ENCODE data around the gene GDF9. TPM values are rescaled to one million over a fixed set of nuclear protein-coding genes. Genes with fewer than 3 reads are reported as not detected.

Gene GDF9
- total and polyA plus RNA-seq, 10 of the 15 experiments (the other 5 are each of a cell fraction or from before 2014, with no cell fraction given) = 0.11 to 1.5 (median 0.34) TPM

DNA sequence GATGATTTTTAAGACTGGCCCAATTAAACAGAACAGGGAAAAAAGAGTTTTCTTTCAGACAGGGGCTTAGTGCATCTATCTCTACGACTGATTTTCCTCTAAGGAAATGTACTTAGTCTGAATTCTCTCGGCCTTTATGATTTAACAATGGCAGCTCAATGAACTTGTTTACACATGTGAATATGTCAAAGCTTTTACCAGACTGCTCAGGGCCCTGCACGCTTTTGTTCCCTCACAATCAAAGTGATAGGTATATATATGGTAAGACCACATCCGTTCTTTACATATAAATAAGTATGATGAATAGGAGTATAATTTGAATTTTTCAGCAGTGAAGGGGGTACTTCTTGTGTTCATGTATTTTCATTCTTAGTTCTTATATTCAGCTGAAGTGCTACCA is 34.8 kb upstream of the GDF9 start:
- Histone ChIP-seq H4K20me1 (ENCODE audit: control insufficient read depth, insufficient read depth) (no peaks in the 10 kb centered on the region), H3K27me3 (replicated peaks in 1 of 2; ENCODE audit: control insufficient read depth in 2 of 2, insufficient read depth in 2 of 2, low read length in 1 of 2) (no peaks in the 10 kb centered on the region), H3K4me2 (ENCODE audit: control insufficient read depth, insufficient read depth) (no peak overlapping the region), H3K9ac (ENCODE audit: control insufficient read depth, insufficient read depth, low read length) (no peak overlapping the region), H3K27ac (ENCODE audit: control insufficient read depth, insufficient read depth) (no peak overlapping the region), H3K9me3 (replicated peaks; ENCODE audit: control insufficient read depth, insufficient read depth, low read length) (no peaks in the 10 kb centered on the region), H3K79me2 (ENCODE audit: control insufficient read depth, insufficient read depth, low read length) (no peaks in the 10 kb centered on the region; the same call in 1 of the 2 replicates), H3K4me1 (ENCODE audit: control insufficient read depth, insufficient read depth, low read length) (no peaks in the 10 kb centered on the region), H3K4me3 (no peak overlapping the region), H2AFZ (ENCODE audit: control insufficient read depth, low read depth, low read length) (no peak overlapping the region), H3K36me3 (ENCODE audit: control insufficient read depth in 2 of 2, insufficient read depth in 2 of 2, low read length in 1 of 2) (peaks cover 8 to 13% of the 10 kb centered on the region in 2 experiments)
- no TSS peak for BruUV-seq (replicated peaks)
- WGBS (ENCODE audit: insufficient coverage, insufficient replicate concordance, low lambda C conversion rate, missing lambda C conversion rate) = 78% methylated on average over 4 of the region's 4 CpGs
- SMC1A ChIA-PET (ENCODE audit: uncharacterized antibody, unreplicated experiment) = interaction anchor here (2.0 kb wide), 1 partner anchor 10 kb away, joined by 8 read pairs; no protein-coding TSS in a partner anchor
- POLR2A ChIA-PET = no interaction called here
- no peak for ATAC-seq
- RAD21 ChIA-PET (ENCODE audit: unreplicated experiment) = no interaction called here
- intact Hi-C loops (cut with micrococcal nuclease; ENCODE audit: unreplicated experiment) (no loop called here), in situ Hi-C loops (cut with MboI) (no loop called here)
- CTCF ChIA-PET = interaction anchor here (0.8 to 1.4 kb wide), 3 partner anchors 10 to 18 kb away, joined by 3 to 5 read pairs (median 5); no protein-coding TSS in a partner anchor
- FAIRE-seq = no peak
- no peak for DNase-seq (ENCODE audit: low read depth, low spot score)
- TF ChIP-seq EGR1 (IDR thresholded peaks at IDR 0.05; ENCODE audit: borderline replicate concordance in 1 of 2, low read depth in 2 of 2, low read length in 2 of 2) (no peak), ZNF622 (IDR thresholded peaks at IDR 0.05) (no peak), RUNX3 (IDR thresholded peaks at IDR 0.05; ENCODE audit: low read length) (no peak), MXI1 (IDR thresholded peaks at IDR 0.05; ENCODE audit: low read depth, low read length) (no peak), DPF2 (IDR thresholded peaks at IDR 0.05) (no peak), BCL11A (IDR thresholded peaks at IDR 0.05; ENCODE audit: low read depth, low read length) (no peak), ZSCAN29 (IDR thresholded peaks at IDR 0.05) (no peak)
- TF ChIP-seq, protein P1, sequence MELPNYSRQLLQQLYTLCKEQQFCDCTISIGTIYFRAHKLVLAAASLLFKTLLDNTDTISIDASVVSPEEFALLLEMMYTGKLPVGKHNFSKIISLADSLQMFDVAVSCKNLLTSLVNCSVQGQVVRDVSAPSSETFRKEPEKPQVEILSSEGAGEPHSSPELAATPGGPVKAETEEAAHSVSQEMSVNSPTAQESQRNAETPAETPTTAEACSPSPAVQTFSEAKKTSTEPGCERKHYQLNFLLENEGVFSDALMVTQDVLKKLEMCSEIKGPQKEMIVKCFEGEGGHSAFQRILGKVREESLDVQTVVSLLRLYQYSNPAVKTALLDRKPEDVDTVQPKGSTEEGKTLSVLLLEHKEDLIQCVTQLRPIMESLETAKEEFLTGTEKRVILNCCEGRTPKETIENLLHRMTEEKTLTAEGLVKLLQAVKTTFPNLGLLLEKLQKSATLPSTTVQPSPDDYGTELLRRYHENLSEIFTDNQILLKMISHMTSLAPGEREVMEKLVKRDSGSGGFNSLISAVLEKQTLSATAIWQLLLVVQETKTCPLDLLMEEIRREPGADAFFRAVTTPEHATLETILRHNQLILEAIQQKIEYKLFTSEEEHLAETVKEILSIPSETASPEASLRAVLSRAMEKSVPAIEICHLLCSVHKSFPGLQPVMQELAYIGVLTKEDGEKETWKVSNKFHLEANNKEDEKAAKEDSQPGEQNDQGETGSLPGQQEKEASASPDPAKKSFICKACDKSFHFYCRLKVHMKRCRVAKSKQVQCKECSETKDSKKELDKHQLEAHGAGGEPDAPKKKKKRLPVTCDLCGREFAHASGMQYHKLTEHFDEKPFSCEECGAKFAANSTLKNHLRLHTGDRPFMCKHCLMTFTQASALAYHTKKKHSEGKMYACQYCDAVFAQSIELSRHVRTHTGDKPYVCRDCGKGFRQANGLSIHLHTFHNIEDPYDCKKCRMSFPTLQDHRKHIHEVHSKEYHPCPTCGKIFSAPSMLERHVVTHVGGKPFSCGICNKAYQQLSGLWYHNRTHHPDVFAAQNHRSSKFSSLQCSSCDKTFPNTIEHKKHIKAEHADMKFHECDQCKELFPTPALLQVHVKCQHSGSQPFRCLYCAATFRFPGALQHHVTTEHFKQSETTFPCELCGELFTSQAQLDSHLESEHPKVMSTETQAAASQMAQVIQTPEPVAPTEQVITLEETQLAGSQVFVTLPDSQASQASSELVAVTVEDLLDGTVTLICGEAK (IDR thresholded peaks at IDR 0.05; ENCODE audit: borderline replicate concordance) = no peak
- TF ChIP-seq, protein P2, sequence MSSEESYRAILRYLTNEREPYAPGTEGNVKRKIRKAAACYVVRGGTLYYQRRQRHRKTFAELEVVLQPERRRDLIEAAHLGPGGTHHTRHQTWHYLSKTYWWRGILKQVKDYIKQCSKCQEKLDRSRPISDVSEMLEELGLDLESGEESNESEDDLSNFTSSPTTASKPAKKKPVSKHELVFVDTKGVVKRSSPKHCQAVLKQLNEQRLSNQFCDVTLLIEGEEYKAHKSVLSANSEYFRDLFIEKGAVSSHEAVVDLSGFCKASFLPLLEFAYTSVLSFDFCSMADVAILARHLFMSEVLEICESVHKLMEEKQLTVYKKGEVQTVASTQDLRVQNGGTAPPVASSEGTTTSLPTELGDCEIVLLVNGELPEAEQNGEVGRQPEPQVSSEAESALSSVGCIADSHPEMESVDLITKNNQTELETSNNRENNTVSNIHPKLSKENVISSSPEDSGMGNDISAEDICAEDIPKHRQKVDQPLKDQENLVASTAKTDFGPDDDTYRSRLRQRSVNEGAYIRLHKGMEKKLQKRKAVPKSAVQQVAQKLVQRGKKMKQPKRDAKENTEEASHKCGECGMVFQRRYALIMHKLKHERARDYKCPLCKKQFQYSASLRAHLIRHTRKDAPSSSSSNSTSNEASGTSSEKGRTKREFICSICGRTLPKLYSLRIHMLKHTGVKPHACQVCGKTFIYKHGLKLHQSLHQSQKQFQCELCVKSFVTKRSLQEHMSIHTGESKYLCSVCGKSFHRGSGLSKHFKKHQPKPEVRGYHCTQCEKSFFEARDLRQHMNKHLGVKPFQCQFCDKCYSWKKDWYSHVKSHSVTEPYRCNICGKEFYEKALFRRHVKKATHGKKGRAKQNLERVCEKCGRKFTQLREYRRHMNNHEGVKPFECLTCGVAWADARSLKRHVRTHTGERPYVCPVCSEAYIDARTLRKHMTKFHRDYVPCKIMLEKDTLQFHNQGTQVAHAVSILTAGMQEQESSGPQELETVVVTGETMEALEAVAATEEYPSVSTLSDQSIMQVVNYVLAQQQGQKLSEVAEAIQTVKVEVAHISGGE (CRISPR knock-in tag; IDR thresholded peaks at IDR 0.05) = no peak

Data from GM12878 (cell line).